Activated effector memory CD4-positive, alpha-beta T cell treated with anti-CD3 and anti-CD28 coated beads, Interleukin-2, amount 50 U/mL, for 16 hours (primary cell): ENCODE results near the gene CCDC17.
A peak's percentile ranks its signal among the peaks of the same experiment; 100 is the strongest.

Experiments used
- DNase-seq: peaks from one replicate; pipeline ENCODE4 v3.0.0-alpha.2; 2020

Gene CCDC17

DNA sequence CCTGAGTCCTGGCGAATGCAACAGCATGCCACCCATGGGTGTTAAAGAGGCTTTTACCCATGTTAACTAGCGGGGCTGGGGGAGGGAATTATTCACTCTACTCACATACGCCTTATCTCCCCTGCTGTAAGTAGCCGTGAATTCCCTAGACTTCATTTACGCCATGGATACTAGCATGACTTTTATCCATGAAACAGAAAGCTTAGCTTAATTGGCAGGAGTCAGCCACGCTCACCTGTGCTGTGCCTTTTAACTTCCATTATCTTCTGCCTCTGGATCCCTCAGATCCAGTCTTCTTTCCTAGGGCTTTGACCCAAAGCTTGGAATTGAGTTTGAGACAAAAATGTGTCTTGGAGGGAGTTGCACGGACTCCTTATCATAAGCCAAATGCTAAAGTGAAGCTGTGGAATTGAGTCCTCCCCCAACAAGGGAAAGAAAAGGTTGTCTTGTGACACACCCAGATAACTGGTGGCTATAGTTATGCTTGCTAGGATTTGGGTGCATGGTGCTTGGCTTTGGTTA lies 49.7 kb downstream of the CCDC17 start:
- DNase-seq = peak; percentile 2

DNA sequence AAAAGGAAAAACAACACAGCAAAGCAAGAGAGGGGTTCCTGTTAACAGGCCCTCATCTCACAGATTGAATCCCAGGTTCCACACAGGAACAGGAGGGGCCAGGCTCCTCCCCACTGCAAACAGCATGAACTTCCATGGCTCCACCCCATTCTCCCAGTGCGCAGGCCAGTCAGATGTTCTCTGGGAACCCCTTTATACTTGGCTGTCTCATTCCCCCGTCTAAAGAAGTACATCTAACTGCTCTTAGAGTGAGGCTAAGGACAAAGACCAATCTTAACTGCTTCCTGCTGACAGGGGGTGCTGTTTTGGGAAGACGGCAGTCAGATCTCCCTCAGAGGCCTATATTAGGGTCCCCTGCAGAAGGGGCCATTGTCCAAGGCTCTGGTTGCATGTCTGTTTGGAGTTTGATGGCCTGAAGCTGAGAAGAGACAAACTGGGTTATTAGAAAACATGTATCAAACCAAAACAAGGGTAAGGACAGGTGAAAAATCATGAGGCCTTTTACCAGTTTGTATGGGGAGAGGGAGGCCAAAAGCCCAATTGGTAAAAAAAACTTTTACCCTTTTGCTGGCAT lies 50.5 kb downstream of the CCDC17 start:
- DNase-seq = peak; percentile 8

DNA sequence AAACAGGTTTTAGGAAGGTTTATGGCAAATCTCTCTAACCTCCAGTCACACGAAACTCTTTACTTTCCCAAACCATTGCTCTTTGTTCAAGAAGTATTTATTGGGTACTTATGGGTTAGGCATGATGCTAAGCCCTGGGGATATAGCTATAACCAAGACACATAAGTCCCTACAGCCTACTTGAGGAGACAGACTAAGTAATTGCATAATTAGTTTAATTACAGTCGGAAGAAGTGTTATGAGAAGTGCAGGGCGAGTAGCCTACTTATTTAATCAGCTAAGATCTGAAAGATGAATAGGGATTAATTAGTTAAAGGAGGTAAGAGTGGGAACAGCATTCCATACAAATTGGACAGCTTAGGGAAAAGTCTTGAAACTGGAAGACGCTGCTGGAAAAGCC lies 53.2 kb downstream of the CCDC17 start:
- no peak for DNase-seq
